Stimulated activated CD8-positive, alpha-beta memory T cell treated with anti-CD3 and anti-CD28 coated beads, Interleukin-4, amount 100 ng/mL, for 24 hours (primary cell): ENCODE data around the gene PODNL1.
"Not testable (repeated sequence)": the region's sequence is repeated elsewhere in the genome, so short reads cannot be mapped to it uniquely, and the experiment has no call there.

Experiments used
- DNase-seq: peaks from one replicate; pipeline ENCODE4 v3.0.0-alpha.2; 2020; ENCODE audit warnings: low read depth

PODNL1 gene

GRCh38 chr19:13938301-13939064 lies at the start of gene PODNL1:
Gene PODNL1 (minus strand): TSS chr19:13938417. CDS start chr19:13938181, 236 bp downstream.
- no peak for DNase-seq

GRCh38 chr19:13987101-13987890 lies 49.1 kb upstream of the PODNL1 start:
- DNase-seq, result no peak

GRCh38 chr19:13986348-13986904 lies 48.2 kb upstream of the PODNL1 start:
- peak; percentile 99 for DNase-seq

- DNase-seq, result no peak
These were observed 47.6 kb upstream of the PODNL1 start for GRCh38 chr19:13985771-13986347.

- no peak for DNase-seq
These were observed 46.9 kb upstream of the PODNL1 start for GRCh38 chr19:13984875-13985741.

- DNase-seq, result no peak
These were observed 46.0 kb upstream of the PODNL1 start for GRCh38 chr19:13984186-13984585.

GRCh38 chr19:13983213-13983889 lies 45.1 kb upstream of the PODNL1 start:
- no peak for DNase-seq

GRCh38 chr19:13982773-13983172 lies 44.6 kb upstream of the PODNL1 start:
- no peak for DNase-seq

- no peak for DNase-seq
These were observed 43.8 kb upstream of the PODNL1 start for GRCh38 chr19:13981988-13982501.

GRCh38 chr19:13981467-13981866 lies 43.2 kb upstream of the PODNL1 start:
- DNase-seq, result no peak

GRCh38 chr19:13981021-13981420 lies 42.8 kb upstream of the PODNL1 start:
- DNase-seq, result no peak

GRCh38 chr19:13980340-13980739 lies 42.1 kb upstream of the PODNL1 start:
- no peak for DNase-seq

- no peak for DNase-seq
These were observed 41.5 kb upstream of the PODNL1 start for GRCh38 chr19:13979686-13980085.

GRCh38 chr19:13979244-13979615 lies 41.0 kb upstream of the PODNL1 start:
- DNase-seq, result no peak

GRCh38 chr19:13978351-13979243 lies 40.4 kb upstream of the PODNL1 start:
- DNase-seq, result peak; percentile 35

GRCh38 chr19:13977803-13978202 lies 39.6 kb upstream of the PODNL1 start:
- no peak for DNase-seq

GRCh38 chr19:13976446-13976845 lies 38.2 kb upstream of the PODNL1 start:
- no peak for DNase-seq

- DNase-seq, result no peak
These were observed 37.7 kb upstream of the PODNL1 start for GRCh38 chr19:13975870-13976269.

GRCh38 chr19:13974073-13974472 lies 35.9 kb upstream of the PODNL1 start:
- no peak for DNase-seq

GRCh38 chr19:13973479-13973878 lies 35.3 kb upstream of the PODNL1 start:
- not testable (repeated sequence) for DNase-seq
